SK-N-SH treated with all-trans-retinoic acid at 6 μM for 48 hours (cell line): ENCODE data around the gene ST6GALNAC1.

Experiments used
- ATAC-seq: fragments of 200-7000 bp; cut with Tn5 transposase; 3 replicates; pipeline ENCODE4 v1.9.1; 2020; ENCODE audit warnings: mild to moderate bottlenecking, moderate library complexity
- ARNTL ChIP-seq: fragments of 450-650 bp; formaldehyde crosslinking; IDR thresholded peaks from 2 replicates; pipeline ENCODE4 v1.5.0; 2020; ENCODE audit warnings: low read depth, mild to moderate bottlenecking, moderate library complexity, borderline replicate concordance
- BACH2 ChIP-seq: fragments of 250-450 bp; sonication (Bioruptor Pico); IDR thresholded peaks from 2 replicates; pipeline ENCODE4 v1.9.0; 2021; ENCODE audit warnings: mild to moderate bottlenecking, borderline replicate concordance
- CSDC2 ChIP-seq: fragments of 250-450 bp; sonication (Bioruptor Pico); IDR thresholded peaks from 2 replicates; pipeline ENCODE4 v1.5.0; 2020; ENCODE audit warnings: mild to moderate bottlenecking, moderate library complexity
- ESRRG ChIP-seq: fragments of 250-450 bp; sonication (Bioruptor Pico); IDR thresholded peaks from 2 replicates; pipeline ENCODE4 v1.6.1; 2021; ENCODE audit warnings: mild to moderate bottlenecking
- GLIS3 ChIP-seq: fragments of 250-450 bp; sonication (Bioruptor Pico); IDR thresholded peaks from 2 replicates; pipeline ENCODE4 v1.5.0; 2020; ENCODE audit warnings: mild to moderate bottlenecking, moderate library complexity
- ISL1 ChIP-seq: fragments of 250-450 bp; sonication (Bioruptor Pico); IDR thresholded peaks from 2 replicates; pipeline ENCODE4 v2.1.2; 2022; ENCODE audit warnings: mild to moderate bottlenecking, moderate library complexity
- OSR1 ChIP-seq: fragments of 250-450 bp; sonication (Bioruptor Pico); IDR thresholded peaks from 2 replicates; pipeline ENCODE4 v1.8.0; 2022; ENCODE audit warnings: moderate library complexity, mild to moderate bottlenecking, inconsistent platforms
- PPARA ChIP-seq: fragments of 250-450 bp; sonication (Bioruptor Pico); IDR thresholded peaks from 2 replicates; pipeline ENCODE4 v1.5.0; 2020; ENCODE audit warnings: mild to moderate bottlenecking, borderline replicate concordance
- RARB ChIP-seq: fragments of 250-450 bp; sonication (Bioruptor Pico); IDR thresholded peaks from 2 replicates; pipeline ENCODE4 v1.8.0; 2021; ENCODE audit warnings: mild to moderate bottlenecking, moderate library complexity
- TCF4 ChIP-seq: fragments of 250-450 bp; sonication (Bioruptor Pico); IDR thresholded peaks from 2 replicates; pipeline ENCODE4 v1.8.0; 2021; ENCODE audit warnings: mild to moderate bottlenecking, moderate library complexity, borderline replicate concordance
- TOX ChIP-seq: fragments of 250-450 bp; sonication (Bioruptor Pico); IDR thresholded peaks from 2 replicates; pipeline ENCODE4 v1.8.0; 2021; ENCODE audit warnings: mild to moderate bottlenecking, moderate library complexity, borderline replicate concordance
- ZFP3 ChIP-seq: fragments of 250-450 bp; sonication (Bioruptor Pico); IDR thresholded peaks from 2 replicates; pipeline ENCODE4 v1.5.0; 2020; ENCODE audit warnings: mild to moderate bottlenecking, moderate library complexity
- ZFP30 ChIP-seq: fragments of 450-650 bp; formaldehyde crosslinking; IDR thresholded peaks from 2 replicates; pipeline ENCODE4 v1.5.0; 2022; ENCODE audit warnings: mild to moderate bottlenecking, moderate library complexity
- ZNF565 ChIP-seq: fragments of 450-650 bp; formaldehyde crosslinking; conservative IDR thresholded peaks from 2 replicates; pipeline ENCODE4 v1.5.0; 2020; ENCODE audit warnings: low read depth, mild to moderate bottlenecking, moderate library complexity
- ZNF70 ChIP-seq: fragments of 450-650 bp; formaldehyde crosslinking; IDR thresholded peaks from 2 replicates; pipeline ENCODE4 v1.5.0; 2020; ENCODE audit warnings: mild to moderate bottlenecking, moderate library complexity
- ZNF8 ChIP-seq: fragments of 450-650 bp; formaldehyde crosslinking; IDR thresholded peaks from 2 replicates; pipeline ENCODE4 v1.5.0; 2020; ENCODE audit warnings: mild to moderate bottlenecking, moderate library complexity
- TF ChIP-seq, protein P1 (sequence below): fragments of 250-450 bp; sonication (Bioruptor Pico); IDR thresholded peaks from 2 replicates; pipeline ENCODE4 v1.5.0; 2020; ENCODE audit warnings: mild to moderate bottlenecking, moderate library complexity
- TF ChIP-seq, protein P2 (sequence below): fragments of 250-450 bp; sonication (Bioruptor Pico); IDR thresholded peaks from 2 replicates; pipeline ENCODE4 v1.5.1; 2020; ENCODE audit warnings: low read depth, mild to moderate bottlenecking, moderate library complexity
- TF ChIP-seq, protein P3 (sequence below): fragments of 250-450 bp; sonication (Bioruptor Pico); IDR thresholded peaks from 2 replicates; pipeline ENCODE4 v1.8.0; 2021; ENCODE audit warnings: low read depth, mild to moderate bottlenecking, moderate library complexity, borderline replicate concordance
- TF ChIP-seq, protein P4 (sequence below): fragments of 250-450 bp; sonication (Bioruptor Pico); IDR thresholded peaks from 2 replicates; pipeline ENCODE4 v1.5.1; 2021; ENCODE audit warnings: mild to moderate bottlenecking, moderate library complexity
- TF ChIP-seq, protein P5 (sequence below): fragments of 250-450 bp; sonication (Bioruptor Pico); IDR thresholded peaks from 2 replicates; pipeline ENCODE4 v1.8.0; 2020; ENCODE audit warnings: mild to moderate bottlenecking, moderate library complexity, borderline replicate concordance

The ST6GALNAC1 gene

DNA sequence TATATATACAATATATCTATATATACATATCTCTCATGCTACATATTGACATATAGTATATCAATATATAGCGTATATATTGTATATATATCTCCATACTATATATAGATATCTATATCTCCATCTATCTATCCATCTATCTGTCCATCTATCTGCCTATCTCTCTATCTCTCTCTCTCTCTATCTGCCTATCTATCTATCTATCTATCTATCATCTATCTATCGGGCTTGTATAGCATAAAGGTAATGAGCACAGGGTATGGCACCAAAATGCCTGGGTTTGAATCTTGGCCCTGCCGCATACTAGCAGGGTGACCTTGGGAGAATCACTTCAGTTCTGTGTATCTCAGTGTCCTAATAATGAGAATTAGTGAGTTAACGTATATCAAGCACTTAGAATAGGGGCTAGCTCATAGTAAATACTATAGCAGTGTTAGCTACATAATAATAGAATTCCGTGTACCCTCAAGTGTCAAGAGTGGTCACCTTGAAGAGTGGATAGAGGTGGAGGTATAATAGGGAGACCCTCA, 1.5 kb downstream of the ST6GALNAC1 start:
- TF ChIP-seq OSR1 (CRISPR knock-in tag) (no peak), PPARA (no peak), ARNTL (CRISPR knock-in tag) (no peak), BACH2 (CRISPR knock-in tag) (no peak), ZFP30 (no peak), ISL1 (no peak), CSDC2 (no peak), ZNF8 (CRISPR knock-in tag) (no peak), ZNF565 (CRISPR knock-in tag) (no peak), ZNF70 (CRISPR knock-in tag) (no peak), TCF4 (CRISPR knock-in tag) (no peak), ZFP3 (CRISPR knock-in tag) (no peak), ESRRG (CRISPR knock-in tag) (no peak), RARB (CRISPR knock-in tag) (no peak)
- TF ChIP-seq, protein P1, sequence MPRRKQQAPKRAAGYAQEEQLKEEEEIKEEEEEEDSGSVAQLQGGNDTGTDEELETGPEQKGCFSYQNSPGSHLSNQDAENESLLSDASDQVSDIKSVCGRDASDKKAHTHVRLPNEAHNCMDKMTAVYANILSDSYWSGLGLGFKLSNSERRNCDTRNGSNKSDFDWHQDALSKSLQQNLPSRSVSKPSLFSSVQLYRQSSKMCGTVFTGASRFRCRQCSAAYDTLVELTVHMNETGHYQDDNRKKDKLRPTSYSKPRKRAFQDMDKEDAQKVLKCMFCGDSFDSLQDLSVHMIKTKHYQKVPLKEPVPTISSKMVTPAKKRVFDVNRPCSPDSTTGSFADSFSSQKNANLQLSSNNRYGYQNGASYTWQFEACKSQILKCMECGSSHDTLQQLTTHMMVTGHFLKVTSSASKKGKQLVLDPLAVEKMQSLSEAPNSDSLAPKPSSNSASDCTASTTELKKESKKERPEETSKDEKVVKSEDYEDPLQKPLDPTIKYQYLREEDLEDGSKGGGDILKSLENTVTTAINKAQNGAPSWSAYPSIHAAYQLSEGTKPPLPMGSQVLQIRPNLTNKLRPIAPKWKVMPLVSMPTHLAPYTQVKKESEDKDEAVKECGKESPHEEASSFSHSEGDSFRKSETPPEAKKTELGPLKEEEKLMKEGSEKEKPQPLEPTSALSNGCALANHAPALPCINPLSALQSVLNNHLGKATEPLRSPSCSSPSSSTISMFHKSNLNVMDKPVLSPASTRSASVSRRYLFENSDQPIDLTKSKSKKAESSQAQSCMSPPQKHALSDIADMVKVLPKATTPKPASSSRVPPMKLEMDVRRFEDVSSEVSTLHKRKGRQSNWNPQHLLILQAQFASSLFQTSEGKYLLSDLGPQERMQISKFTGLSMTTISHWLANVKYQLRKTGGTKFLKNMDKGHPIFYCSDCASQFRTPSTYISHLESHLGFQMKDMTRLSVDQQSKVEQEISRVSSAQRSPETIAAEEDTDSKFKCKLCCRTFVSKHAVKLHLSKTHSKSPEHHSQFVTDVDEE: no peak
- TF ChIP-seq, protein P2, sequence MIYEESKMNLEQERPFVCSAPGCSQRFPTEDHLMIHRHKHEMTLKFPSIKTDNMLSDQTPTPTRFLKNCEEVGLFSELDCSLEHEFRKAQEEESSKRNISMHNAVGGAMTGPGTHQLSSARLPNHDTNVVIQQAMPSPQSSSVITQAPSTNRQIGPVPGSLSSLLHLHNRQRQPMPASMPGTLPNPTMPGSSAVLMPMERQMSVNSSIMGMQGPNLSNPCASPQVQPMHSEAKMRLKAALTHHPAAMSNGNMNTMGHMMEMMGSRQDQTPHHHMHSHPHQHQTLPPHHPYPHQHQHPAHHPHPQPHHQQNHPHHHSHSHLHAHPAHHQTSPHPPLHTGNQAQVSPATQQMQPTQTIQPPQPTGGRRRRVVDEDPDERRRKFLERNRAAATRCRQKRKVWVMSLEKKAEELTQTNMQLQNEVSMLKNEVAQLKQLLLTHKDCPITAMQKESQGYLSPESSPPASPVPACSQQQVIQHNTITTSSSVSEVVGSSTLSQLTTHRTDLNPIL (CRISPR knock-in tag): no peak

DNA sequence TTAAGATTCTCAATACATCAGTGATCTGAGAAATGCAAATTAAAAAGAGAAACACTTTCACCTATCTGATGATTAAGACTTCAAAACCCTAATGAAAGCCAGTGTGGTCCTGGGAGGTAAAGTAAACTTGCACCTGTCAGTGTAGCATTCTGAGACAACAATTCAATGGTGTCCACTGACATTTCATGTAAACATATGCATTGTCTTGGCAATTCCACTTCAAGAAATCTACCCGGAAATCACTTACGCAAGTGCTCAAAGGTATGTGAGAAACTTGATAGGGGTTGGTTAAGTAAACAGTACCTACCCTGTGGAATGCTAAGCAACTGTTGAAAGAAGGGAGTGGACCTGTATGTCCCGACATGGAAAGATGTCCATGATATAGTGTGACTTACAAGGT, 2.1 kb downstream of the ST6GALNAC1 start:
- no peak for ATAC-seq
- TF ChIP-seq, protein P3, sequence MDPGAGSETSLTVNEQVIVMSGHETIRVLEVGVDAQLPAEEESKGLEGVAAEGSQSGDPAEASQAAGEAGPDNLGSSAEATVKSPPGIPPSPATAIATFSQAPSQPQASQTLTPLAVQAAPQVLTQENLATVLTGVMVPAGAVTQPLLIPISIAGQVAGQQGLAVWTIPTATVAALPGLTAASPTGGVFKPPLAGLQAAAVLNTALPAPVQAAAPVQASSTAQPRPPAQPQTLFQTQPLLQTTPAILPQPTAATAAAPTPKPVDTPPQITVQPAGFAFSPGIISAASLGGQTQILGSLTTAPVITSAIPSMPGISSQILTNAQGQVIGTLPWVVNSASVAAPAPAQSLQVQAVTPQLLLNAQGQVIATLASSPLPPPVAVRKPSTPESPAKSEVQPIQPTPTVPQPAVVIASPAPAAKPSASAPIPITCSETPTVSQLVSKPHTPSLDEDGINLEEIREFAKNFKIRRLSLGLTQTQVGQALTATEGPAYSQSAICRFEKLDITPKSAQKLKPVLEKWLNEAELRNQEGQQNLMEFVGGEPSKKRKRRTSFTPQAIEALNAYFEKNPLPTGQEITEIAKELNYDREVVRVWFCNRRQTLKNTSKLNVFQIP (CRISPR knock-in tag): no peak
- TF ChIP-seq TCF4 (CRISPR knock-in tag) (no peak), BACH2 (CRISPR knock-in tag) (no peak), OSR1 (CRISPR knock-in tag) (no peak), RARB (CRISPR knock-in tag) (no peak), ZNF8 (CRISPR knock-in tag) (no peak), GLIS3 (CRISPR knock-in tag) (no peak), ZNF70 (CRISPR knock-in tag) (no peak), PPARA (no peak), ESRRG (CRISPR knock-in tag) (no peak), ZFP30 (no peak), ARNTL (CRISPR knock-in tag) (no peak), TOX (CRISPR knock-in tag) (no peak)
- TF ChIP-seq, protein P4, sequence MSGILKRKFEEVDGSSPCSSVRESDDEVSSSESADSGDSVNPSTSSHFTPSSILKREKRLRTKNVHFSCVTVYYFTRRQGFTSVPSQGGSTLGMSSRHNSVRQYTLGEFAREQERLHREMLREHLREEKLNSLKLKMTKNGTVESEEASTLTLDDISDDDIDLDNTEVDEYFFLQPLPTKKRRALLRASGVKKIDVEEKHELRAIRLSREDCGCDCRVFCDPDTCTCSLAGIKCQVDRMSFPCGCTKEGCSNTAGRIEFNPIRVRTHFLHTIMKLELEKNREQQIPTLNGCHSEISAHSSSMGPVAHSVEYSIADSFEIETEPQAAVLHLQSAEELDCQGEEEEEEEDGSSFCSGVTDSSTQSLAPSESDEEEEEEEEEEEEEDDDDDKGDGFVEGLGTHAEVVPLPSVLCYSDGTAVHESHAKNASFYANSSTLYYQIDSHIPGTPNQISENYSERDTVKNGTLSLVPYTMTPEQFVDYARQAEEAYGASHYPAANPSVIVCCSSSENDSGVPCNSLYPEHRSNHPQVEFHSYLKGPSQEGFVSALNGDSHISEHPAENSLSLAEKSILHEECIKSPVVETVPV (CRISPR knock-in tag): no peak
- TF ChIP-seq, protein P1: no peak
- TF ChIP-seq, protein P5, sequence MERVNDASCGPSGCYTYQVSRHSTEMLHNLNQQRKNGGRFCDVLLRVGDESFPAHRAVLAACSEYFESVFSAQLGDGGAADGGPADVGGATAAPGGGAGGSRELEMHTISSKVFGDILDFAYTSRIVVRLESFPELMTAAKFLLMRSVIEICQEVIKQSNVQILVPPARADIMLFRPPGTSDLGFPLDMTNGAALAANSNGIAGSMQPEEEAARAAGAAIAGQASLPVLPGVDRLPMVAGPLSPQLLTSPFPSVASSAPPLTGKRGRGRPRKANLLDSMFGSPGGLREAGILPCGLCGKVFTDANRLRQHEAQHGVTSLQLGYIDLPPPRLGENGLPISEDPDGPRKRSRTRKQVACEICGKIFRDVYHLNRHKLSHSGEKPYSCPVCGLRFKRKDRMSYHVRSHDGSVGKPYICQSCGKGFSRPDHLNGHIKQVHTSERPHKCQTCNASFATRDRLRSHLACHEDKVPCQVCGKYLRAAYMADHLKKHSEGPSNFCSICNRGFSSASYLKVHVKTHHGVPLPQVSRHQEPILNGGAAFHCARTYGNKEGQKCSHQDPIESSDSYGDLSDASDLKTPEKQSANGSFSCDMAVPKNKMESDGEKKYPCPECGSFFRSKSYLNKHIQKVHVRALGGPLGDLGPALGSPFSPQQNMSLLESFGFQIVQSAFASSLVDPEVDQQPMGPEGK (CRISPR knock-in tag): no peak
- TF ChIP-seq, all 23 proteins: peak for 0

More for the DNA sequence above, 1.5 kb downstream of the ST6GALNAC1 start:
- no peak for ATAC-seq
